Measurements from ENCODE around the gene SPTLC1.

GRCh38 chr9:92098638-92099037 lies 16.6 kb downstream of the SPTLC1 start:
- TF ChIP-seq CTCF (IDR thresholded peaks at IDR 0.05) (no peak), EP300 (IDR thresholded peaks at IDR 0.05) (no peak), POLR2A (IDR thresholded peaks at IDR 0.05; ENCODE audit: low read depth) (no peak)
